ENCODE measurements around the gene RUNX2. TPM values are rescaled to one million over a fixed set of nuclear protein-coding genes. Genes with fewer than 3 reads are reported as not detected.

The RUNX2 gene
- total and polyA plus RNA-seq, 4 donors = 1.8 to 6.7 (median 3.2) TPM

- H3K4me1 ChIP-seq (ENCODE audit: control insufficient read depth in 5 of 5, insufficient read depth in 5 of 5, low read length in 5 of 5) = peaks cover 0 to 15% (median 2%) of the 10 kb centered on the region in 5 donors
- TF ChIP-seq CTCF (IDR thresholded peaks at IDR 0.05; ENCODE audit: control extremely low read depth, extremely low read depth) = no peak
- no peak overlapping the region for H3K9ac ChIP-seq (ENCODE audit: insufficient read depth in 1 of 2, low read length in 2 of 2)
- WGBS, 2 donors = 44 to 67% methylated on average over 7 of the region's 7 CpGs
- no peak overlapping the region for H3K4me3 ChIP-seq
- H3K27me3 ChIP-seq (ENCODE audit: control insufficient read depth in 3 of 3, insufficient read depth in 3 of 3, low read length in 2 of 3) = peaks cover 0 to 3% (median 0%) of the 10 kb centered on the region in 3 donors
- no peak overlapping the region for H3K27ac ChIP-seq (ENCODE audit: low read depth in 1 of 2, low read length in 1 of 2)
- H3K36me3 ChIP-seq (ENCODE audit: control insufficient read depth in 4 of 4, insufficient read depth in 4 of 4, low read length in 4 of 4) = no peaks in the 10 kb centered on the region
- H3K9me3 ChIP-seq (ENCODE audit: control insufficient read depth in 4 of 4, insufficient read depth in 3 of 4, low read length in 3 of 4) = no peaks in the 10 kb centered on the region
- ATAC-seq (ENCODE audit: insufficient read depth, low FRiP score) (no peak), DNase-seq (peak; percentile 46 to 84 (median 81))
These were observed 234.9 kb downstream of the RUNX2 start for GRCh38 chr6:45563041-45563440.

- TF ChIP-seq CTCF (IDR thresholded peaks at IDR 0.05; ENCODE audit: control extremely low read depth, extremely low read depth) = no peak
- H3K36me3 ChIP-seq (ENCODE audit: control insufficient read depth in 4 of 4, insufficient read depth in 4 of 4, low read length in 4 of 4) = no peaks in the 10 kb centered on the region
- H3K27ac ChIP-seq (ENCODE audit: low read depth in 1 of 2, low read length in 1 of 2) = no peak overlapping the region
- H3K9me3 ChIP-seq (ENCODE audit: control insufficient read depth in 4 of 4, insufficient read depth in 3 of 4, low read length in 3 of 4) = no peaks in the 10 kb centered on the region
- H3K4me1 ChIP-seq (ENCODE audit: control insufficient read depth in 5 of 5, insufficient read depth in 5 of 5, low read length in 5 of 5) = peaks cover 0 to 15% (median 2%) of the 10 kb centered on the region in 5 donors
- H3K27me3 ChIP-seq (ENCODE audit: control insufficient read depth in 3 of 3, insufficient read depth in 3 of 3, low read length in 2 of 3) = peaks cover 0 to 3% (median 0%) of the 10 kb centered on the region in 3 donors
- DNase-seq (no peak), ATAC-seq (ENCODE audit: insufficient read depth, low FRiP score) (no peak)
- 88 to 95% methylated on average over 2 of the region's 2 CpGs for WGBS, 2 donors
- no peak overlapping the region for H3K9ac ChIP-seq (ENCODE audit: insufficient read depth in 1 of 2, low read length in 2 of 2)
- H3K4me3 ChIP-seq = no peak overlapping the region
These were observed 235.7 kb downstream of the RUNX2 start for GRCh38 chr6:45563844-45564243.

DNA sequence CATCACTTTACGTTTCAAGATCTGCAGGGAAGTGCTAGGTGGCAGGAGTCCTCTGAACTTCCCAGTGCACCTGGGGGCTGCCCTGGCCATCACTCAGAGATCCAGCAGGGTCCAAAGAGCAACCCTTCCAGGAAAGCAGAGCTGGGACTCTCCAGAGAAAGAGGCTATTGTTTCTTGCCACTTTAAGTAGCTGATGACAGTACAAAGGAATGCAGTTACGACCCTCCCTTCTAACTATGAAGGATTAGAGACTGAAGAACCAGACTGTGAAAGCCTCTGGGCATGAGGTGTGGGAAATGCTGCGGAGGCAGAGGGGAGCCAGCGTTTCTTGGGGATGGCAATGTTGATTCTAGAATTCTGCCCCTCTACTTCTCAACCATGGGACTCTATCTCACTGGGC is 238.8 kb downstream of the RUNX2 start:
- TF ChIP-seq CTCF (IDR thresholded peaks at IDR 0.05; ENCODE audit: control extremely low read depth, extremely low read depth) = no peak
- Histone ChIP-seq H3K4me3 (no peak overlapping the region), H3K36me3 (ENCODE audit: control insufficient read depth in 4 of 4, insufficient read depth in 4 of 4, low read length in 4 of 4) (no peaks in the 10 kb centered on the region), H3K9ac (ENCODE audit: insufficient read depth in 1 of 2, low read length in 2 of 2) (no peak overlapping the region), H3K4me1 (ENCODE audit: control insufficient read depth in 5 of 5, insufficient read depth in 5 of 5, low read length in 5 of 5) (peaks cover 0 to 15% (median 4%) of the 10 kb centered on the region in 5 donors), H3K9me3 (ENCODE audit: control insufficient read depth in 4 of 4, insufficient read depth in 3 of 4, low read length in 3 of 4) (no peaks in the 10 kb centered on the region), H3K27me3 (ENCODE audit: control insufficient read depth in 3 of 3, insufficient read depth in 3 of 3, low read length in 2 of 3) (peaks cover 0 to 2% (median 0%) of the 10 kb centered on the region in 3 donors), H3K27ac (ENCODE audit: low read depth in 1 of 2, low read length in 1 of 2) (no peak overlapping the region)
- ATAC-seq (ENCODE audit: insufficient read depth, low FRiP score) (no peak), DNase-seq (peak; percentile 10 to 31 (median 27))
- WGBS, 2 donors = 75 to 82% methylated on average over 4 of the region's 4 CpGs

DNA sequence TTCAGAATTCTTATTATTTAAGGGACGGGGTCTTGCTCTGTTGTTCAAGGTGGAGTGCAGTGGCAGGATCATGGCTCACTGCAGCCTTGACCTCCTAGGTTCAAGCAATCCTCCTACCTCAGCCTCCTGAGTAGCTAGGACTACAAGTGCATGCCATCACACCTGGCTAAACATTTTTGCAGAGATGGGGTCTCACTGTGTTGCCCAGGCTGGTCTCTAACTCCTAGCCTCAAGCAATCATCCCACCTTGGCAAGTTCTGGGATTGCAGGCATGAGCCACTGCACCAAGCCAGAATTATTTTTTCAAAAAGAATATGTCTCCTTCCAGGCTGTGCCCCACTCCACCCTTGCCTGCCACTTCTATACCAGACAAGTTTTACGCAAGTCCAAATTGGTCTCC is 239.7 kb downstream of the RUNX2 start:
- no peak for ATAC-seq (ENCODE audit: insufficient read depth, low FRiP score)
- no peaks in the 10 kb centered on the region for H3K9me3 ChIP-seq (ENCODE audit: control insufficient read depth in 4 of 4, insufficient read depth in 3 of 4, low read length in 3 of 4)
- H3K27me3 ChIP-seq (ENCODE audit: control insufficient read depth in 3 of 3, insufficient read depth in 3 of 3, low read length in 2 of 3) = no peaks in the 10 kb centered on the region
- H3K4me3 ChIP-seq = no peak overlapping the region
- DNase-seq = no peak
- peaks cover 0 to 12% (median 4%) of the 10 kb centered on the region in 5 donors for H3K4me1 ChIP-seq (ENCODE audit: control insufficient read depth in 5 of 5, insufficient read depth in 5 of 5, low read length in 5 of 5)
- H3K36me3 ChIP-seq (ENCODE audit: control insufficient read depth in 4 of 4, insufficient read depth in 4 of 4, low read length in 4 of 4) = no peaks in the 10 kb centered on the region
- H3K9ac ChIP-seq (ENCODE audit: insufficient read depth in 1 of 2, low read length in 2 of 2) = no peak overlapping the region
- 92 to 95% methylated on average over 2 of the region's 2 CpGs for WGBS, 2 donors
- H3K27ac ChIP-seq (ENCODE audit: low read depth in 1 of 2, low read length in 1 of 2) = no peak overlapping the region
- TF ChIP-seq CTCF (IDR thresholded peaks at IDR 0.05; ENCODE audit: control extremely low read depth, extremely low read depth) = no peak

Measured in lung (tissue), 12 donors.